OCI-LY3 (cell line): ENCODE measurements around the gene JCAD.

Experiments used
- EZH2phosphoT487 ChIP-seq: fragments of 200-600 bp; shearing (Covaris generic); IDR thresholded peaks from 2 replicates; pipeline ENCODE4 v1.6.1; 2018; ENCODE audit warnings: antibody characterized with exemption, mixed run types, low read depth
- TF ChIP-seq, protein P1 (sequence below): fragments of 200-600, 300-600 bp; sonication (generic); IDR thresholded peaks from 2 replicates; pipeline ENCODE4 v1.5.1; 2014; ENCODE audit warnings: antibody characterized with exemption, low read length, low read depth

- TF ChIP-seq, protein P1, sequence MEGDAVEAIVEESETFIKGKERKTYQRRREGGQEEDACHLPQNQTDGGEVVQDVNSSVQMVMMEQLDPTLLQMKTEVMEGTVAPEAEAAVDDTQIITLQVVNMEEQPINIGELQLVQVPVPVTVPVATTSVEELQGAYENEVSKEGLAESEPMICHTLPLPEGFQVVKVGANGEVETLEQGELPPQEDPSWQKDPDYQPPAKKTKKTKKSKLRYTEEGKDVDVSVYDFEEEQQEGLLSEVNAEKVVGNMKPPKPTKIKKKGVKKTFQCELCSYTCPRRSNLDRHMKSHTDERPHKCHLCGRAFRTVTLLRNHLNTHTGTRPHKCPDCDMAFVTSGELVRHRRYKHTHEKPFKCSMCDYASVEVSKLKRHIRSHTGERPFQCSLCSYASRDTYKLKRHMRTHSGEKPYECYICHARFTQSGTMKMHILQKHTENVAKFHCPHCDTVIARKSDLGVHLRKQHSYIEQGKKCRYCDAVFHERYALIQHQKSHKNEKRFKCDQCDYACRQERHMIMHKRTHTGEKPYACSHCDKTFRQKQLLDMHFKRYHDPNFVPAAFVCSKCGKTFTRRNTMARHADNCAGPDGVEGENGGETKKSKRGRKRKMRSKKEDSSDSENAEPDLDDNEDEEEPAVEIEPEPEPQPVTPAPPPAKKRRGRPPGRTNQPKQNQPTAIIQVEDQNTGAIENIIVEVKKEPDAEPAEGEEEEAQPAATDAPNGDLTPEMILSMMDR = no peak
- TF ChIP-seq EZH2phosphoT487 = no peak
Measured at GRCh38 chr10:30040597-30040996, 18.8 kb downstream of the JCAD start.
